ENCODE results near the gene HNRNPA2B1.
"Not testable (repeated sequence)": the region's sequence is repeated elsewhere in the genome, so short reads cannot be mapped to it uniquely, and the experiment has no call there.

HNRNPA2B1 gene

DNA sequence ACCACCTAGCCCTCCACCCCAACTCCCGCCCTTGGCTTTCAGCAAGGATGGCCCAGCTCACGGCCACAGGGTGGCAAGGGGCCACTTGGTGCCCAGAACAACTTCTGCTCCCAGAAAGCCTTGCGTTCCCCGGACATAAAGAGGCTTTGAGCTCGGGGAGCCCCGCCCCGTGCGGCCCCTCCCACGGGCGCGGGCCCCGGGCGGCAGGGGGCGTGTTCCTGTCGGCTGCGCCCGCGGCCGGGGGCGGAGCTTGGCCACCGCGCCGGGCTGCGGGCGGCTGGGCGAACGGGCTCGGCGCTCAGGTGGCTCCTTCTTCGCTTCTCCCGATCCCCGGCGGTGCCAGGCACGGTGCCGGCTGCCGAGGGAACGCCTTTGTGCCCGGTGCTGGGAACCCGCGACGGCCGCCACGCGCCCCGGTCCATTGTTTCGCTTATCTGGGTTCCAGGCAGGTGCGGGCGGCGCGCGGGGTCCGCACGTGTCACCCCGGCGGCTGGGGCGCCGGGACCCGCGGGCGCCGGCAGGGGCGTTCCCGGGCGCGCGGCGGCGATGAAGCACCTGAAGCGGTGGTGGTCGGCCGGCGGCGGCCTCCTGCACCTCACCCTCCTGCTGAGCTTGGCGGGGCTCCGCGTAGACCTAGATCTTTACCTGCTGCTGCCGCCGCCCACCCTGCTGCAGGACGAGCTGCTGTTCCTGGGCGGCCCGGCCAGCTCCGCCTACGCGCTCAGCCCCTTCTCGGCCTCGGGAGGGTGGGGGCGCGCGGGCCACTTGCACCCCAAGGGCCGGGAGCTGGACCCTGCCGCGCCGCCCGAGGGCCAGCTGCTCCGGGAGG is 48.4 kb downstream of the HNRNPA2B1 start, which contains the start of gene NFE2L3:
Gene NFE2L3 (plus strand): TSS at position 246 of the 829 bp plus-strand sequence. CDS start 301 bp downstream, at position 547.
- H3K36me3 Mint-ChIP-seq (ENCODE audit: insufficient read depth), result peaks cover 5% of the 10 kb centered on the region
- no peaks in the 10 kb centered on the region for H3K9me3 Mint-ChIP-seq
- DNase-seq (ENCODE audit: low spot score in 2 of 2) (peak; percentile 59 to 64), ATAC-seq (replicated peaks; ENCODE audit: extremely low read depth, poor library complexity, severe bottlenecking) (peak; percentile 66)
- peaks cover 54% of the 10 kb centered on the region for H3K4me1 Mint-ChIP-seq
- peak within 1 kb of the TSS; percentile 86 for H3K27ac Mint-ChIP-seq (ENCODE audit: low read depth)
- no peaks in the 10 kb centered on the region for H3K27me3 Mint-ChIP-seq
- H3K4me3 Mint-ChIP-seq, result peak within 1 kb of the TSS; percentile 82

GRCh38 chr7:26151650-26151952 is 48.9 kb downstream of the HNRNPA2B1 start:
- H3K9me3 Mint-ChIP-seq, result no peaks in the 10 kb centered on the region
- H3K27ac Mint-ChIP-seq (ENCODE audit: low read depth), result peak overlapping the region; percentile 60
- DNase-seq (ENCODE audit: low spot score in 2 of 2) (no peak), ATAC-seq (replicated peaks; ENCODE audit: extremely low read depth, poor library complexity, severe bottlenecking) (no peak)
- H3K27me3 Mint-ChIP-seq, result no peaks in the 10 kb centered on the region
- peaks cover 52% of the 10 kb centered on the region for H3K4me1 Mint-ChIP-seq
- H3K4me3 Mint-ChIP-seq, result peak overlapping the region; percentile 82
- peaks cover 4% of the 10 kb centered on the region for H3K36me3 Mint-ChIP-seq (ENCODE audit: insufficient read depth)

GRCh38 chr7:26151096-26151495 is 49.5 kb downstream of the HNRNPA2B1 start:
- Mint-ChIP-seq H3K27ac (ENCODE audit: low read depth) (peak overlapping the region; percentile 60), H3K9me3 (no peaks in the 10 kb centered on the region), H3K27me3 (no peaks in the 10 kb centered on the region), H3K36me3 (ENCODE audit: insufficient read depth) (peaks cover 4% of the 10 kb centered on the region), H3K4me1 (peaks cover 47% of the 10 kb centered on the region), H3K4me3 (peak overlapping the region; percentile 82)
- DNase-seq (ENCODE audit: low spot score in 2 of 2), result no peak
- ATAC-seq (replicated peaks; ENCODE audit: extremely low read depth, poor library complexity, severe bottlenecking), result peak; percentile 34

DNA sequence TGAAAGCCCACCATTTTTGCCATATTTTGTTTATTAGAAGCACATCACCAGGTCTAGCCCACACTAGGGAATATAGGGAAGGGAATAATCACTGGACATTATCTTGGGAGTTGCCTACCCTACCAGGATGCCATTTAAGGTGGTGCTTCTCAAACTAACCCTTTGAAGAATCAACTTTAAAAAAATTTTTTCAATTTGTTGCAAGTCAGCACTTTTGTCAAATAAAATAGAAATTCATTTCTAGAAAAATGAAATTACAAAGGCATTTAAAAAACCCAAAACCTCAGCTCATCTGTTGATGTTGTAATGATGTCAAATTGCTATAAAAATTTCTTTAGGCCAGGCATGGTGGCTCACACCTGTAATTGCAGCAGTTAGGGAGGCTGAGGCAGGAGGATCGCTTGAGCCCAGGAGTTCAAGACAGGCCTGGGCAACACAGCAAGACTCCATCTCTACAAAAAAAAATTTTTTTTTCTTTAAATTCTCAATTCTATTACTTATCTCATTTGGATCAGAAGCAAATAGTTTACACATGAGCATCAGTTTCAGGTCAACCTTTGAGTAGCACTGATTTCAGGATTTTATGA is 51.1 kb downstream of the HNRNPA2B1 start:
- Mint-ChIP-seq H3K36me3 (ENCODE audit: insufficient read depth) (peaks cover 4% of the 10 kb centered on the region), H3K27me3 (peaks cover 7% of the 10 kb centered on the region), H3K9me3 (no peaks in the 10 kb centered on the region), H3K27ac (ENCODE audit: low read depth) (no peak overlapping the region), H3K4me3 (no peak overlapping the region), H3K4me1 (peaks cover 32% of the 10 kb centered on the region)
- ATAC-seq (replicated peaks; ENCODE audit: extremely low read depth, poor library complexity, severe bottlenecking) (no peak), DNase-seq (ENCODE audit: low spot score in 2 of 2) (no peak)

- Mint-ChIP-seq H3K4me1 (peaks cover 20% of the 10 kb centered on the region), H3K27me3 (peaks cover 18% of the 10 kb centered on the region)
- not testable (repeated sequence) for DNase-seq (ENCODE audit: low spot score in 2 of 2); ATAC-seq (replicated peaks; ENCODE audit: extremely low read depth, poor library complexity, severe bottlenecking); H3K36me3 Mint-ChIP-seq (ENCODE audit: insufficient read depth); H3K27ac Mint-ChIP-seq (ENCODE audit: low read depth); H3K9me3 Mint-ChIP-seq; H3K4me3 Mint-ChIP-seq
Observed at GRCh38 chr7:26148307-26148700, 52.2 kb downstream of the HNRNPA2B1 start.

DNA sequence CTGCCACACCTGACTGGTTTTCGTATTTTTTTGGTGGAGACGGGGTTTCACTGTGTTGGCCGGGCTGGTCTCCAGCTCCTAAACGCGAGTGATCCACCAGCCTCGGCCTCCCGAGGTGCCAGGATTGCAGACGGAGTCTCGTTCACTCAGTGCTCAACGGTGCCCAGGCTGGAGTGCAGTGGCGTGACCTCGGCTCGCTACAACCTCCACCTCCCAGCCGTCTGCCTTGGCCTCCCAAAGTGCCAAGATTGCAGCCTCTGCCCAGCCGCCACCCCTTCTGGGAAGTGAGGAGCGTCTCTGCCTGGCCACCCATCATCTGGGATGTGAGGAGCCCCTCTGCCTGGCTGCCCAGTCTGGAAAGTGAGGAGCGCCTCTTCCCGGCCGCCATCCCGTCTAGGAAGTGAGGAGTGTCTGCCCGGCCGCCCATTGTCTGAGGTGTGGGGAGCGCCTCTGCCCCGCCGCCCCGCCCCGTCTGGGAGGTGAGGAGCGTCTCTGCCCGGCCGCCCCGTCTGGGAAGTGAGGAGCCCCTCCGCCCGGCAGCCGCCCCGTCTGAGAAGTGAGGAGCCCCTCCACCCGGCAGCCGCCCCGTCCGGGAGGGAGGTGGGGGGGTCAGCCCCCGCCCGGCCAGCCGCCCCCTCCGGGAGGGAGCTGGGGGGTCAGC is 52.8 kb downstream of the HNRNPA2B1 start:
- H3K4me3 Mint-ChIP-seq; H3K9me3 Mint-ChIP-seq; DNase-seq (ENCODE audit: low spot score in 2 of 2); H3K36me3 Mint-ChIP-seq (ENCODE audit: insufficient read depth); H3K27ac Mint-ChIP-seq (ENCODE audit: low read depth); ATAC-seq (replicated peaks; ENCODE audit: extremely low read depth, poor library complexity, severe bottlenecking): not testable (repeated sequence)
- Mint-ChIP-seq H3K27me3 (peaks cover 22% of the 10 kb centered on the region), H3K4me1 (peaks cover 16% of the 10 kb centered on the region)

- ATAC-seq (replicated peaks; ENCODE audit: extremely low read depth, poor library complexity, severe bottlenecking), result no peak
- H3K27me3 Mint-ChIP-seq, result peaks cover 22% of the 10 kb centered on the region
- no peaks in the 10 kb centered on the region for H3K36me3 Mint-ChIP-seq (ENCODE audit: insufficient read depth)
- DNase-seq (ENCODE audit: low spot score in 2 of 2), result no peak
- H3K4me1 Mint-ChIP-seq, result peaks cover 16% of the 10 kb centered on the region
- no peaks in the 10 kb centered on the region for H3K9me3 Mint-ChIP-seq
- H3K27ac Mint-ChIP-seq (ENCODE audit: low read depth), result no peak overlapping the region
- no peak overlapping the region for H3K4me3 Mint-ChIP-seq
Observed at GRCh38 chr7:26147030-26147429, 53.5 kb downstream of the HNRNPA2B1 start.

- H3K4me1 Mint-ChIP-seq, result no peaks in the 10 kb centered on the region
- no peak overlapping the region for H3K27ac Mint-ChIP-seq (ENCODE audit: low read depth)
- H3K4me3 Mint-ChIP-seq, result no peak overlapping the region
- DNase-seq (ENCODE audit: low spot score in 2 of 2) (no peak), ATAC-seq (replicated peaks; ENCODE audit: extremely low read depth, poor library complexity, severe bottlenecking) (no peak)
- H3K9me3 Mint-ChIP-seq, result no peaks in the 10 kb centered on the region
- H3K36me3 Mint-ChIP-seq (ENCODE audit: insufficient read depth), result no peaks in the 10 kb centered on the region
- peaks cover 22% of the 10 kb centered on the region for H3K27me3 Mint-ChIP-seq
Observed at GRCh38 chr7:26145238-26145637, 55.3 kb downstream of the HNRNPA2B1 start.

GRCh38 chr7:26144184-26145080 is 56.1 kb downstream of the HNRNPA2B1 start:
- no peak for DNase-seq (ENCODE audit: low spot score in 2 of 2)
- H3K9me3 Mint-ChIP-seq, result no peaks in the 10 kb centered on the region

DNA sequence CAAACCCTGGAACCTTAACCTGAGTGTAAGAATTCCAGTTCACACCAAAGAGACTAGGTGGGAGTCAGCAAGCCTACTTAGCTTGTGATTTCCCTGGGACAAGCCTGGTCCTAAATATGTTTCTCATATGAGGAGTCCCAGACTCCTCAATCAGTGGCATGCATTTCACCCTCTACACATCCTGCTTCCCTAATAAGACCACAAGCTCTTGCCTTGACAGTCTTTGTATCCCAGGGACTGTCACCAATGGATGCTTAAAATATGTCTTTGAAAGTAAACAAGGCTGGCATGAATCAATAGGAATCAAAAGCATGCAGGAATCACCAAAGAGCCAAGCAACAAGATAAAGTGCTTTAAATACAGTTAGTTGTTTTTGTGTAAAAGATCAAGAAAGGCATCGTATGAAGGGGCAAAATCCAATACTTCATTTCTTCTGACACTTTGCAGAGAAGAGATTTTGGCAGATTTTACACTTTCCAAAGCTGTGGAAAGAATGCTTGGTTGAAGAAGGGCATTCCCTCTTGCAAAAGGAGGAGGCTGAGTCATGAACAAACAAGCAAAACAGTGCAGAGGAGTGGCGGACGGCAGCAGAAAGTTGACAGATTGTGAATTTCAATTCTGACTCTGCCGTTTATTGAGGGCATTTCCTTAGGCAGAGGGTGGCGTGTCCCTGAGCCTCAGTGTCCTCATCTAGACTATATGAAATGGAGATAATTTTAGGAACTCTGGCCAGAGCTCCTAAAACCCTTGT is 57.1 kb downstream of the HNRNPA2B1 start:
- no peak overlapping the region for H3K27ac Mint-ChIP-seq (ENCODE audit: low read depth)
- DNase-seq (ENCODE audit: low spot score in 2 of 2), result no peak
- H3K4me3 Mint-ChIP-seq, result no peak overlapping the region
- H3K36me3 Mint-ChIP-seq (ENCODE audit: insufficient read depth), result no peaks in the 10 kb centered on the region
- H3K4me1 Mint-ChIP-seq, result no peaks in the 10 kb centered on the region
- no peak for ATAC-seq (replicated peaks; ENCODE audit: extremely low read depth, poor library complexity, severe bottlenecking)
- no peaks in the 10 kb centered on the region for H3K9me3 Mint-ChIP-seq
- peaks cover 22% of the 10 kb centered on the region for H3K27me3 Mint-ChIP-seq

More at GRCh38 chr7:26144184-26145080, 56.1 kb downstream of the HNRNPA2B1 start:
- Mint-ChIP-seq H3K4me3 (no peak overlapping the region), H3K36me3 (ENCODE audit: insufficient read depth) (no peaks in the 10 kb centered on the region), H3K27ac (ENCODE audit: low read depth) (no peak overlapping the region), H3K27me3 (peaks cover 22% of the 10 kb centered on the region), H3K4me1 (no peaks in the 10 kb centered on the region)
- ATAC-seq (replicated peaks; ENCODE audit: extremely low read depth, poor library complexity, severe bottlenecking), result no peak

DNA sequence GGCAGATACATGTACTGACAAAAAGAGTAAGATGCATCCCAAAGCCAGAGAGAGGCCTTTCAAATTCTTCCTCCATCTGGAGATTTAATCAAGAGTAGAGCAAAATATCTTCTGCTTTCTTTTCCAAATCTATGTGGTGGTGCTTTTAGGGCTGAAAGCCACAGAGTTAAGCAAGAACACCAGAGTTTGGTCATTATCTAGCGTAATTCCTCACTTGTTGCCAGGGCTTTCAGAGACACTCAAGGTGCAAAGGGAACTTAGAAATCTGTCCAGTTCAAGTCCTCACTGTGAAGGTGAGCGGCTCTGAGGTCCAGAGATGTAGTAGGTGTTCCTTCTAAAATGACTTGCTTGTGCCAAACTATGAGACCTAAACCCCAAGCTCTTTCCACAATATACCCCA is 59.5 kb downstream of the HNRNPA2B1 start:
- peaks cover 22% of the 10 kb centered on the region for H3K27me3 Mint-ChIP-seq
- no peaks in the 10 kb centered on the region for H3K36me3 Mint-ChIP-seq (ENCODE audit: insufficient read depth)
- H3K27ac Mint-ChIP-seq (ENCODE audit: low read depth), result no peak overlapping the region
- H3K9me3 Mint-ChIP-seq, result no peaks in the 10 kb centered on the region
- no peak for DNase-seq (ENCODE audit: low spot score in 2 of 2)
- no peak overlapping the region for H3K4me3 Mint-ChIP-seq
- no peaks in the 10 kb centered on the region for H3K4me1 Mint-ChIP-seq
- ATAC-seq (replicated peaks; ENCODE audit: extremely low read depth, poor library complexity, severe bottlenecking), result no peak
